Stimulated activated CD4-positive, alpha-beta T cell treated with anti-CD3 and anti-CD28 coated beads, Interleukin-15, amount 100 ng/mL, for 48 hours (primary cell): ENCODE results near the gene PHF13.

Experiments used
- DNase-seq, 2 donors: peaks; one replicate each; pipeline ENCODE4 v3.0.0-alpha.2; 2020; ENCODE audit warnings: low read depth in 2 of 2

PHF13 gene

DNA sequence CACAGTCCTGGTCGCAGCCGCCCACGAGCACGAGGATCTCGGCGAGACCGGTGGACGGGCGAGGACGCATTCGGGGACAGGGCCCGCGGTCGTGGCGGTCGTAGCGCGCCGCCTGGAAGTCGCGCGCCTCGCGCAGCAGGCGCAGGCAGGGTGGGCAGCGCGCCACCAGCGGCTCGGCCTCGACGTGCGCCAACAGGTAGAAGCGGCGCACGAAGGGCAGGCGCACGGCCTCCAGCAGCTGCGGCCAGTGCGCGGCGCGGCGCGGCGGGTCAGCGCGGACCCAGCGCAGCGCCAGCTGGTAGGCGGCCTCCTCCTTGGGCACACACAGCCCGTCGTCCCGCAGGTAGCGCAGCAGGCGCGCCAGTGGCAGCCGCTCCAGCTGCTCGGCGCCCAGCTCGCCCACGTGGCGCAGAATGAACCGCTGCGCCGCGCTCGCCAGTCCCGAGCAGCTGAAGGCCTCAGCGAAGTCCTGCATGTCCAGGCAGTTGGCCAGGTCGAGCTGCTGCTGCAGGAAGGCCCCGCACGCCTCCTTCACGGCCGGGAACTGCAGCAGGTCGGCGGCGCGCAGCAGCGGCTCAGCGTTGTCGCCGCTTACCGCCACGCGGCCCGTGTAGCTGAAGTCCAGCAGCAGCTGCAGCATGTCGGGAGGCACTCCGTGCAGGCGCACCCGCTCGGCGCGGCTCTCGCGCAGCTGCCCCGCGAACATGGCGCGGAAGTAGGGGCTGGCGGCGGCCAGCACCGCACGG, 11.4 kb upstream of the PHF13 start:
- DNase-seq, result no peak

DNA sequence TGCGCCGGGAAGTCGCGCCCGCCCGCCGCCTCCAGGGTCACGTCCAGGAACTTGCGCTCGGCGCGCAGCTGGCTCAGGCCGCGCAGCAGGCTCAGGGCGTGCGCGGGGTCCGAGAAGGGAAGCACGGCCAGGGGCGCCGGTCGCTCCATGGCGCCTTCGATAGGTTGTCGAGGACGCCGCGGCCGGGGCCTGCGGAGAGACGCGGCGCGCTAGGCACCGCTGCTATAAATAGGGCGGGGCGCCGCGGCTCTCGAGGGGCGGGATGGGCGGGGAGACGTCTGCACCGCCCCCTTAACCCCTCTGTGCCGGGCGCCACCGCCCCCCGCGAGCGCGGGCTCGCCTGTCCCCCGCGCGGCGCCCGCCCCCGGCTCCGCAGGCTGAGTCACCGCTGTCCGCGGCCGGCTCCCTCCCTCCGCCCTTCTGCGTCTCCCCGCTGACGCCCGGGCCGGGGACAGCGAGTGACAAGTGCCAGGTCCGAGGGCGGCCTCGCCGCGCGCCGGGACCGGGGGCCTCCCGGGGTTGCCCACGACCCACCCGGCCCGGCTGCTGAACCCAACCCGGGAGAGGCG, 10.8 kb upstream of the PHF13 start, which contains the start of gene KLHL21:
Gene KLHL21, minus strand, starts transcription at position 201 of the 569 bp plus-strand sequence. Its CDS starts 52 bp downstream, at position 149.
- DNase-seq, result peak; percentile 78 to 82

DNA sequence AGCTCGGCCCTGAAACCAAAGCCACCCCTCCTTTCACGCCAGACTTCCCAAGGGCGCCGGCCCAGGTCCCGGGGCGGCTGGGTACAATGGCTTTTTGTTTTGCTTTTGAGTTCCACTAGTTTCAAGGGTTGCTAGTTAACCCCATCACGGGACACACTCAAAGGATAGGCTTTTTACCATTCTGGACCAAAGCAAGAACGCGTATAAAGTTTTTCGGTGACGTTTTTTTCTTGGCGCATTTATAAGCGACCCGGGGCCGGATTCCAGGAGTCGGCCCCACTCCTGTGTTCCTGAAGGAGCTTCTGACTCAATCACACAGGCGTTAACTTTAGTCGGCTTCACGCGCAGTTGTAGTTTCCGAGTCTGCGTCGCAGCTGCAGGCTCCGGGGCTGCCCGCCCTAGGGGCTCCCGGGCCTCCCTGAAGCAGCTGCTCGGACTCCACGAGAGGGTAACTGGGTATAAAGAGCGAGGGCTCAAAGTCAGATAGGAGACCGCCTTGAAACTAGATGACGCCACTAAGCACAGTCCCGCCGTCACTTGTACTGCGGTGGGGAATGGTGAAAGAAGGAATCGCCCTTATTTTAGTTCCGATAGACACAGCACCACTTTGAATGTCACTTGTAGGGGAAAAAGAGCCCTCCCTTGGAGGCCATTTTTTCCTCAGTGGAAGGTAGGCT, 10.2 kb upstream of the PHF13 start:
- peak in 1 of 2 donors; percentile 51 for DNase-seq

DNA sequence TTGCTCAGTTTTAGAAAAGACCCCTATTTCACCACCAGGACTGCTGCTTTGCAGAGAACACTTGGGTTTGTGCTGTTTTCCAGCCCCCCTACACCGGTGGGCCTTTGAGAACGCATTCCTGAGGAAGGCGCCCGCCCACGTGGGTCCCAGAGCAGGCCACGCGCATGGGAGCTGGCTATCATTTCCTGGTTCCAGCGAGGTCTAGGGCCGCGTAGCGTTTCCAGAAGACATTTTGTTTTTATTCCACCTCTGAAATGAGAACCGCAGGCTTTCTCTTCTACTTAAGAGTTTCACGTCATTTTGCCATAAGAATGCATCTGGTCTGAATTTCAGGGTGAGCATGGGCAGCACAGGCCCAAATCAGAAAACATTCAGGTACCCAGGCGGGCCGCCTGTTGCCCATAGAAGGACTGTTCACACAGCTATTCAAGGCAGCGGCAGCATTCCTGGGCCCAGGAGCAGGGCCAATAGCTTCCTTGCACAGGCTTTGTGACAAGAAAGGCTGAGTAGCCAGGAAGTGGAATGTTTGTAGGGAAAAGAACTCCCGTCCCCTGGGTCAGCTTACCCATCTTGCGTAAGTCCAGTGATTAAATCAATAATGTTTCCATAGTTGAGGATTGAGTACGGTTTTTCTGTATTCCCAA, 9.5 kb upstream of the PHF13 start:
- DNase-seq, result no peak

DNA sequence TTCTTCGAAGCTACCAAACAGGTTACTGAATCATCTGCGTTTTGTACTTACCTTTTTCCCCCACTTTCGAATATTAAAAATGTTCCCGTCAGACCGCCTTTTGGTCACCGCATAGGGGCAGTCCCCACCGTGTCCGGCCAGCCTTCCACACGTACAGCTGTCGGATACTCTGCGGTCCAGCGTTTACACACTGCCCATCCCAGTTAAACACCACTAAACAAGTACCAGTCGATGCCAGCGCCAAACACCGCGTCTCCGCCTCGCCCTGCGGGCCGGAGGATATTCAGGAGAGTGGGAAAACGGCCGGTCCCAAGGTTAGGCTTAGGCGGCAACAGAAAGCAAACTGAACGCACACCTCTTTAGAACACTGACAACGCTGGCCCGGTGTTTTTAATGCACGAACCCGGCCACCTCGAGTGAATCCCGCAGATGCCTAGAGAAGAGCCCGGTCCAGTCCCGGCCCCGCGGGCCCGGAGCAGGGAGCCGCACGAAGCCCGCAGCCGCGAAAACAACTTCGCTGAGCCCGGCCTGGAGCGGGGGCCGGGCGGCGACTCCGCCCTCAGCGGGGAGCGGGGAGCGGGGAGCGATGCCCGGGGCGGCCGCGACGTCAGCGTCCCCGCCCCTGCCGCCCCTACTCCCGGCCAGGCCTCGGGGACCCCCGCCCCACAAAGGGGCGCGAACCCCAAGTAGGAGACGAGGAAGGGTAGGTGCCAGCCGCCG, 730 bp upstream of the PHF13 start:
- no peak for DNase-seq

DNA sequence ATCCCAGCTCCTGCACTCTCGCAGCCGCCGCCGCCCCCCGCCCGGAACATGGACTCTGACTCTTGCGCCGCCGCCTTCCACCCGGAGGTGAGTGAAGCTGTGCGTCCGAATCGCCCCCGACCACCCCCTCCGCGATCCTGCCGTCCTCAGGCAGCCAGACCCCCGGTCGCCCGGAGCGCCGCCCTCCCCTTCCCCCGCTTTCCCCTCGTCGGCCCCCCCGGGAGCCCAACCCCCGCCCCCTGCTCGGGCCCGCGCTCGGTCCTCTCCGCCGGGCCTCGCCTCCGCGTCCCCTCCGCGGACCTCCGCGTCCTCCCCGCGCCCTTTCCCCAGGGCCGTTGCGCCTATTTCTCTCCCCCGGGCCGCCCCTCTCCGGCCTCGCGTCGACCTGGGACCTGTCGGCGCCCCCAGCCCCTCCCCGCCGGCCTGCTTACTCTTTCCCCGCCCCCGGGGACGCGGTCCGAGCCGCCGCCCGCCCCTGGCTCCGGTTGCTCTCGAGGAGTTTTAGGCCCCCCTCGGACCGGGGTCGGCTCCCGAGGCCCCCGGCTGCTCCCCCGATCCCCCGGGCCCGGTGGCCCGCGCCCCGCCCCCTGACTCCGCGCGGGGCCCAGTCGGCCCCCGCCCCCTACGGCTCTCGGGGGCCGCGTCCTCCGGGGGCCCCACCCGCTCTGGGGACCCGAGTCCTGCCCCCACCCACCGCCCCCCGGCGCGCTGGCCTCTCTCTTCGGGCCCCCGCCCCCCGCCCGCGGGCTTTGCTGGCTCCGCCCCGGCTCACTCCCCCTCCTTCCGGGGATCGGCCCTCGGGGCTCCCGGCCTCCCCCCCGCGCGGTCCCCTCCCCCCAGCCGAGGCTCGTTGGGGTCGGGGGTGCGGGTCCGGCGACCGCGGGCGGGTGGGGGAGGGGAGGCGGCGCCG, 743 bp downstream of the PHF13 start:
- peak; percentile 25 to 44 for DNase-seq

DNA sequence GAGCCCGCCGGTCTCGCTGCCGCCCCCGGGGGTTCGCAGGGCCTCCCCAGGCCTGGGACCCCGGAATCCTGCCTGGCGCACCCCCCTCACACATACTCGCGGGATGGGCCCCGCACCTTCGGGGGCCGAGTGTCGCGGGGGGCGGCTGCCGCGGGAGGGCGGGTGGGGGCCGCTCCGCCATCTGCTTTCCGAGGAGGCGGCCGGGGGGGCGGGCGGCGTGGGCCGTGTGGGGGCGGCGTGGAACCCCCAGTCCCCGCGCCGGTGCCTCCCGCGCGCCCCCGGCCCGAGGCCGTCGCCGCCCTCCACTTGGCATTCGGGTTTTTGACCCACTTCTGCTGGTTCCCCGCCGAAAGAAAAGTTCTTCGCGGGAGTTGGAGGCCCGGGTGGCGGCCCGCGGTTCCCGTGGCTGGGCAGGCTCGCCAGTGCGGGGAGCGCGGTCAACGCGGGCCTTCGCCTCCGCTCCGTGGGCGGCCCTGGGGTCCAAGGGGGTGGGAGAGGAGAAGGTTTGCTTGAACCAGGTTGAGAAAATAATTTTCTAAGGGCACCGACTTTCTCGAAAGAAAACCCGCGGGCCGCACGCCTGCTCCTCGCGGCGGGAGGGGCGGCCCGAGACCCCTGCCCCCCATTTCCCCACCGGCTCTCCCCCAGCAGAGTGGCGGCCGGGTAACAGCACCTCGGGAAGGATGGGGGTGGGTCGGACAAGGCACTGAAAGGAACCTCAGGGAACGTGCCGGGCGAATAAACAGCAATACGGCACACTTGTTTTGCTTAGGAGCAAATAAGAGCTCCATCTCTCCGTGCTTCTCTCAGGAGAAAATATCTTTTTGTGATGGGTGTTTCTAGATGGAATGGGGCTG, 1.6 kb downstream of the PHF13 start:
- no peak for DNase-seq

DNA sequence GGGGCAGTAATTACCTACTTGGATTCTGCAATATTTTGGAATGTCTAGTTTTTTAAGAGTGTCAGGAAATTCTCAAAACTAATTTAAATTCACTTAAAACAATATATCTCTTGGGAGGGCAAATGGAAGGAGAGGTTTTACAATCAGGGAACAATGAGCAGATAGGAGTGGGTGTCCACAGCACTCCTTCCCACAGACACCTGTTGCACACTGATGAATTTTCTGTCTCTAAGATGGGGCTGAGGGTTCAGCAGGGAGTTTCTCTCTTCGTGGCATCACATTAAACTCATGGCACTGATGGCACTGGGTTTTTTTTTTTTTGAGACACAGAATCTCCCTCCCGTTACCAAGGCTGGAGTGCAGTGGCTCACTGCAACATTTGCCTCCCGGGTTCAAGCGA, 5.5 kb downstream of the PHF13 start:
- no peak for DNase-seq

DNA sequence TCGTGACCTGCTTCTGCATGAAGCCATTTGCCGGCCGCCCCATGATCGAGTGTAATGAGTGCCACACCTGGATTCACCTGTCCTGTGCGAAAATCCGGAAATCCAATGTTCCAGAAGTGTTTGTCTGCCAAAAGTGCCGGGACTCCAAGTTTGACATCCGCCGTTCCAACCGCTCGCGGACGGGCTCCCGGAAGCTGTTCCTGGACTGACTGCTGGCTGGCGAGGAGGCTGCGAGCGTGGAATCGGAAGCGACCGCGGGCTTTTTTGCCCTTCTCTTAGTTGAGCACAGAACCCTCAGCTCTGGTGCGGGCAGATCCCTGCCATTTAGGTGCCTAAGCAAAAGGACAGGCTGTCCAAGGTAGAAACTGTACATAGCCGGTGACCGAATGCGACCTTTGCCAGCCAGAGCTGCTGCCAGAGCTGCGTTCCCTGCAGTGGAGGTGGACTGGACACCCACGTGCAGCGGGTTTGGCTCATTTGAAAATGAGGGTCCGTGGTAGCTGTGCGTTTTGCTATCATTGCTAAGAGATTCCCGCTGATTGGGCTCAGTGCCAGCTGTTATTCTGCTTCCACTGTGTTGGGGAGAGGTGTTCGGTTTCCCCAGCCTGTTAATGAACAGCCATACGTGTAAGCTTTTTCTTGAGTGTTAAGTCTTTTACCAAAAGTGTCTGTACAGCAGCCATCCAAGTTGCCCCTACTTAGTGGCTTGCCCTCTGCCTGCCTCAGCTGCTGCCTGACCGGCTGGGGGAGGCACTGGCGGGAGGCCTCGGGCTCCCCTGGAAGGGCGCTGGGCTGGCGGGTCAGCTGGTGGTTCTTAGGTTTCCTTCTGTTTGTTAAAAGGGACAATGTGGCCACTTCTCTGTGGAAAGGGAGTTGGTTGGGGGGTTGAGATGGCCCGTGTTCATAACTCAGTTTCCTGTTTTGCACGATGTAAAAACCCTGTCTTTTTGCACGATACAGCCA, 8.2 kb downstream of the PHF13 start:
- DNase-seq, result no peak

DNA sequence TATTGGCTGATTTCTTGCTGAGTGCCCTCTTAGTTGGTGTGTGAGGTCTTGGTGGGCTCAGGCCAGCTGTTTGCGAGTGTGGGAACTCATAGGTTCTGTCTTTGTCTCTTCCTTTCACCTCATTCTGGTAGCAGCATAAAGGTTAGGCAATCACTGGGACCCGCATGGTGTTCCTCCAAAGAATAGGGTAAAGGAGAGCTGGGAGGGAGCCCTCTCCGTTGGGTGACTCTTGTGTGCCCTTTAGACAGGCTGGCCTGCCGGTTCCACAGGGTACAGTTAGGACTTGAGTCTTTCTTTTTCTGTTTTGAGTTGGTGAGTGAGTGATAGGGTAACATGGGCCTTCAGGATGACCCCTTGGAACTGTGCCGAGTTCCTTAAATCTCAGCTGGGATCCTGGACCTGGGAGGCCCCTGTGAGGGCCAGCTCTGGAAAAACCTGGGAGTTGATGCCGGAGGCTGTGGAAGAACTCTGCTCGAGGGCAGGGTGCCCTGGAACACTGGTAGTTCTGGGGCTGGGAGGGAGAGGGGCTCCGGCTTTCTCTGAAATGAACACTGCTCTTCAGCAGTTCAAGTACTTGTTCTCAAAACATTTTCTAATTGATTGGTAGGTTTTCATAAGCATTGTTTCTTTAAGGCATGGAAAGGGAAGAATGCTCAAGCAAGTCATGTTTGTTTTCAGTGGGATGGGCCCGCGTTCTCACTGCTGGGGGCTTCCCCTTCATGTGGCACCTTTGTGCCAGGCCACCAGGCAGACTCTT, 9.0 kb downstream of the PHF13 start:
- DNase-seq, result no peak

DNA sequence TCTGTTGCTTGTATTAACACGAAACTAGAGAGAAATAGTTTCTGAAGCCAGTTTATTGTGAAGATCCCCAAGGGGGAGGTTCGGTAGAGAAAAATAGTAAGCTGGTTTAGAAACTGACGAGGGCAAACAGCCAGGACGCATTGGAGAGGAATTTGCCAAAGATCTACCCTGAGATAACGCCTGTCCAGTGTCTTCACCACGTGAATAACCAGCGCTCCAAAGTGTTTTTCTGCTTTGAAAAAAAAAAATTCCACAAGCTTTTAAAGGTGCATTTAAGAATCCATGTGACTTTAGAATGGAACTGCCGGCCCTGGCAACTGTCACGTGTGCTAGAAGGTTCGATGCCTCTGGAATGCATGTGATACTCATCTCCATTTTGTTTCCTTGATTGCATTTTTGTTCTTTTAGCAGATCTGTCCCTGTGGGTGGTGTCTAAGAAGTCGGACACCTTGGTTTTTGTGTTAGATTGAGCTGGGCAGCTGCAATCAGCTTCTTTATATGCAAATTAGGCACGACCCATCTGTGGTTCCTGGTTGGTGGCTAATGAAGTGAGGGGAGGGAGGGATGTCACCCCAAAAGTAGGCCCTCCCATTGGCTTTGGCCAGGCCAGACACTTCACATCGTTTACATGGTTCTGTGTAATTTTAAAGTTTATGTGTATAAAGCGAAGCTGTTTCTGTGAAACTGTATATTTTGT, 9.9 kb downstream of the PHF13 start:
- no peak for DNase-seq

DNA sequence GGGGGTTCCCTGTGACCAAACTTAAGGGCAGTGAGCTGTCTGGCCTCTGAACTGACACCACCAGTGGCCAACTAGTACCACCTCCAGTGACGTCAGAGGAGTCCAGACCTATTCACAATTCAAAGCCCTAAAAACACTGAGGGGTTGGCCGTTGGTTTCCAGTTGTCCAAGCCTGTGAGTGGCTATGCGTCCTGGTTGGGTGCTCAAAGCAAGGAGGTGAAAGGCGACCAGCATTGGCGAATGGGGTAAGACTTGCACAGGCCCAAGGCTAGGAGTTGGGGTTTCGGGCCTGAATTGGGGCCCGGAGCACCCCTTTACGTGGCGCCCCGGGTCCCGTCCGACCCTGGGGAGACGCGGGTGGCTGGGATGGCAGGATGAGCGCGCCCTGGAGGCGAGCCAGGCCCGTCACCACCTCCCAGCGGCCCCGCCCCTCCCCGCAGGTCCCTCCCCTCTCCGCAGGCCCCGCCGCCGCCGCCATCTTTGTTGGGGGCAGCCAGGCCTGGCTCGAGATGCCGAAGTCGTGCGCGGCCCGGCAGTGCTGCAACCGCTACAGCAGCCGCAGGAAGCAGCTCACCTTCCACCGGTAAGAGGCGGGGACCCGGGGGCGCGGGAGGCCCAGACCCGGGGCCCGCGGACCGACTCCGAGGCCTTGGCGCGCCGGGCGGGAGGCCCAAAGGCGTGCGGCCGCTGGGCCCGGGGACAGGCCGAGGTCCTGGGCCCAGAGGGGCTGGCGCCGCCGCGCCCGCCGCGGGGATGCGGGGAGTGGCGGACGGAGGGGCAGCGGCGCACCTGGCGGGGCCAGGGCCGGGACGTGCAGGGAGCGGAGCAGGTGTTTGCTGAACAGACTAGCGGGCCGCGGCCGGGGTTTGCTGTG, 11.4 kb downstream of the PHF13 start, which contains the start of gene THAP3:
Gene THAP3, plus strand, starts transcription at position 159 of the 874 bp plus-strand sequence. Its CDS starts 351 bp downstream, at position 510.
- peak; percentile 77 to 85 for DNase-seq

DNA sequence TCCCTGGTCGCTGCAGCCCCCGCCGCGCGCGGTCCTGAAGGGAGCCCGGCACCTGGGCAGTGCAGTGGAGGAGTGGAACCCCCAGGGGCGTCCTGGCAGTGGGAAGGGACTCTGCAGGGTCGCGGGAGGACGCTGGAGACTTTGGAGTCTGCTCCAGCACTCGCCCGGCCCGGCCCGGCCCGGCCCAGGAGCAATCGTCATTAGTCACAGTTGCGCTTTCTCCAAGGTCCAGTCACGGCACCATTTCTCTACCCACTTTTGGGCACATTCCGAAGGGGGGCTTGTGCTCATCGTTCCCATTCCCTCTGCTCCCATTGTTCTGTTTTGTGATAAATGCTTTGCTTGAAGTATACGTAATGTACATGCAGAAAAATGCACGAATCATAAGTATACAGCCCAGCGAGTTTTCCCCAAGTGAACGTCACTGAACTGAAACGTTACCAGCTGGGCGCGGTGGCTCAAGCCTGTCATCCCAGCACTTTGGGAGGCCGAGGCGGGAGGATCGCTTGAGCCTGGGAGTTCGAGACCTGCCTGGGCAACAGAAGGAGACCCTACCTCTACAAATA, 12.1 kb downstream of the PHF13 start:
- no peak for DNase-seq

DNA sequence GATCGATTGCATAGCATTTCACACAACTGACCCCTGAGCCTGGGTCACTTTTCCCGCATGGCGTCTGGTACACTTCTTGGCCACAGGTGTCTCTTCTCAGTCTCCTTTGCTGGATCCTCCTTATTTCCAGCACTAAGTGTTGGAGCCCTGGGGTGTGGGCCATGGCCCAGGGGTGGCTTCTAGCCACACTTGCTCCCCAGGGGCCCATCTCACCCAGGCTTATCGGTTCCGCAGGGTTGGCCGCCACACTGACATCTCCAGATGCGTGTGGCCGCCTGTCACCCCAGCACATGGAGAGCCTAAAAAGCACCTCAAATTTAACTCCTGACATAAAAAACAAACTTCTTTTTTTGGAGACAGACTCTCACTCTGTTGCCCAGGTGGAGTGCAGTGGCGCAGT, 13.5 kb downstream of the PHF13 start:
- DNase-seq, result no peak

DNA sequence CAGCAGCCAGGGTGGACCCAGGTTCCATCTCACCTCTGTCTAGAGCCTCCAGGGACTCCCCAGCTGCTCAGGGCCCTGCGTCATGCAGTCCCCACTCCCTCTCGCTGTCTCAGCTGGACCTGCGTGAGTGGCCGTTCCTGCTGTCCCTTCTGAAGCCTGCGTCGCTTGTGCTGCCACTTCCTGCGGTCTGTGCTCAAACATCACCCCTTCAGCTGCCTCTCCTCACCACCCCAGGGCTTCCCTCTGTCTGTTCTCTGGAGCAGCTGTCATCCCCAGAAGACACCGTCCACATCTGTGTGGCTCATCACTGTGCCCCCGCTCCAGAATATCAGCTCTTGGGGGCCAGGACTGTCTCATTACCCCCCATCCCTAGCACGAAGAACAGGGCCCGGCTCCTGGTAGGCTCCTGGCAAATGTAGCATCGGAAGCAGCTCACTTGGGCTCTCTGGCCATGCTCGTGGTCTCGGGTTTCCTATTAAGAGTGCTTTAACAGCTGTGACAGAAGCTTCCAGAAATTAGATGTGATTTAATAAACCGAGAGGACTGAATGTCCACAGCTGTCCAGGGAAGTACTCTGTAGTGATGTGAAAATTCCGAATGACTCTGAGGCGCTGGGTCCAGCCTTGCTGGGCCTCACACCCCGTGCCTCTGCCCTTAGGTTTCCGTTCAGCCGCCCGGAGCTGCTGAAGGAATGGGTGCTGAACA, 14.5 kb downstream of the PHF13 start:
- no peak for DNase-seq
